BJ (cell line): Measurements from ENCODE around the gene BPGM. TPM values are rescaled to one million over a fixed set of nuclear protein-coding genes. Genes with fewer than 3 reads are reported as not detected.

Experiments used
- CTCF ChIA-PET: fragments of 350-600 bp; formaldehyde crosslinking; extraction: SDS; loops from one replicate; lab custom pipeline; 2021; ENCODE audit warnings: antibody characterized with exemption, inconsistent platforms; lab: Yijun Ruan, JAX
- POLR2A ChIA-PET: fragments of 300-600 bp; sonication (Branson Sonifier 250); formaldehyde crosslinking; extraction: SDS; loops from one replicate; lab custom pipeline; 2021; ENCODE audit warnings: antibody characterized with exemption; lab: Charles Lee
- DNase-seq: peaks from one replicate; pipeline ENCODE4 v3.0.0-alpha.2; 2011; ENCODE audit warnings: low read depth
- H3K27me3 ChIP-seq: 2 replicates; pipeline ENCODE4 v1.6.0; 2011; ENCODE audit warnings: low read length; ENCODE audit not compliant: control insufficient read depth, insufficient read depth
- H3K36me3 ChIP-seq: 2 replicates; pipeline ENCODE4 v1.5.1; 2011; ENCODE audit warnings: low read length; ENCODE audit not compliant: control insufficient read depth, insufficient read depth
- H3K4me3 ChIP-seq: 2 replicates; pipeline ENCODE4 v1.5.1; 2011; ENCODE audit warnings: low read depth, mild to moderate bottlenecking, control low read depth, low read length
- polyA plus RNA-seq: library from polyadenylated mRNA; depleted of rRNA; stranded (reverse); fragments of >200 nt; gene quantifications from 2 replicates; pipeline ENCODE4 v1.2.3, GENCODE V29; 2011; rRNA removed
- TF ChIP-seq, protein P1 (sequence below): IDR thresholded peaks from 2 replicates; pipeline ENCODE4 v1.5.1; 2011; ENCODE audit warnings: low read depth, mild to moderate bottlenecking, control low read depth, inconsistent platforms, low read length, moderate library complexity; ENCODE audit not compliant: insufficient read depth

The BPGM gene
- polyA plus RNA-seq, 1 experiment, result 14.1 TPM

DNA sequence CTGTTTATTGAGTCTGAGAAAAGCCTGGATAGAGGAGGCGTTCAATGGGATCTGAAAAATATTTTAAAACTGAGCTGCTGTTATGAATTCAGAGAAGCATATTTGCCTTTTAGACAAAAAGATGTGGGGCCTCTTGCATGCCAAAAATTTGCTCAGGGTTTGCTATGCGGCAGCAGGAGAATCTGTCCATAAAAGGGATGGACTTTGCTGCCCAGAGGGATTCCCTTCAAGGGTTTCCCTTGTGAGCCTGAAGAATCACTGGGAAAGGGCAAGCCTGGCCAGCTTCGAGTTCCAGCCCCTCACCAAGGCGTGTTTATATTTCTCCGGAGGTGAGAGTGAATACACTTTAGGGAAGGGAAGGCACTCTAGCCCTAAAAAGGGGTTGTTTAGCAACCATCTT lies 77.2 kb downstream of the BPGM start:
- TF ChIP-seq, protein P1, sequence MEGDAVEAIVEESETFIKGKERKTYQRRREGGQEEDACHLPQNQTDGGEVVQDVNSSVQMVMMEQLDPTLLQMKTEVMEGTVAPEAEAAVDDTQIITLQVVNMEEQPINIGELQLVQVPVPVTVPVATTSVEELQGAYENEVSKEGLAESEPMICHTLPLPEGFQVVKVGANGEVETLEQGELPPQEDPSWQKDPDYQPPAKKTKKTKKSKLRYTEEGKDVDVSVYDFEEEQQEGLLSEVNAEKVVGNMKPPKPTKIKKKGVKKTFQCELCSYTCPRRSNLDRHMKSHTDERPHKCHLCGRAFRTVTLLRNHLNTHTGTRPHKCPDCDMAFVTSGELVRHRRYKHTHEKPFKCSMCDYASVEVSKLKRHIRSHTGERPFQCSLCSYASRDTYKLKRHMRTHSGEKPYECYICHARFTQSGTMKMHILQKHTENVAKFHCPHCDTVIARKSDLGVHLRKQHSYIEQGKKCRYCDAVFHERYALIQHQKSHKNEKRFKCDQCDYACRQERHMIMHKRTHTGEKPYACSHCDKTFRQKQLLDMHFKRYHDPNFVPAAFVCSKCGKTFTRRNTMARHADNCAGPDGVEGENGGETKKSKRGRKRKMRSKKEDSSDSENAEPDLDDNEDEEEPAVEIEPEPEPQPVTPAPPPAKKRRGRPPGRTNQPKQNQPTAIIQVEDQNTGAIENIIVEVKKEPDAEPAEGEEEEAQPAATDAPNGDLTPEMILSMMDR, result no peak
- no peak for DNase-seq
- ChIA-PET CTCF (interaction anchor here (0.6 to 3.4 kb wide), 18 partner anchors 9 to 282 kb away, joined by 3 to 32 read pairs (median 6); no protein-coding TSS in a partner anchor), POLR2A (interaction anchor here (0.6 to 0.8 kb wide), 2 partner anchors 28 to 74 kb away, joined by 3 read pairs; no protein-coding TSS in a partner anchor)
- Histone ChIP-seq H3K27me3 (no peaks in the 10 kb centered on the region), H3K36me3 (no peaks in the 10 kb centered on the region), H3K4me3 (no peak overlapping the region)

DNA sequence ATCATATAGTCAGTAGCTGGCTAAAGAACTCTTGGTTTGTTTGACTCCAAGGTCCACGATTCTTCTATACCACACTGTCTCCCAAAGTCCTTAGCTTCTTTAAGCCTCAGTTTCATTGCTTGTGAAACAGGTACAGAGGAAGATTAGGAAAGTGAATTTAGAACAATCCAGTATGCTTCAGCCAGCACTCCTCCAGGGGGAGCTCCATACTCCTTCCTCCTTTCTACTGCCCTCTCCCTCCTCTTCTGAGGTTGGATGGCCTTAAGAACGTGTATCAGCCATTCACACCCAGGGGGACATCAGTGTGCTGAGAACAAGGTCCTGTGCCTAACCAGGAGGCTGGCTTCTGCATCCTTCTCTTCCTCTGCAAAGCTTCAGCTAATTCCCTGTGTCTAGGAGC lies 78.0 kb downstream of the BPGM start:
- TF ChIP-seq, protein P1, result peak; percentile 67
- no peak for DNase-seq
- no peaks in the 10 kb centered on the region for H3K27me3 ChIP-seq
- POLR2A ChIA-PET, result interaction anchor here (0.5 to 0.8 kb wide), 2 partner anchors 29 to 33 kb away, joined by 3 to 8 read pairs; no protein-coding TSS in a partner anchor
- CTCF ChIA-PET, result interaction anchor here (0.7 to 3.4 kb wide), 24 partner anchors 8 to 282 kb away, joined by 3 to 32 read pairs (median 5); no protein-coding TSS in a partner anchor
- H3K4me3 ChIP-seq, result no peak overlapping the region
- no peaks in the 10 kb centered on the region for H3K36me3 ChIP-seq

DNA sequence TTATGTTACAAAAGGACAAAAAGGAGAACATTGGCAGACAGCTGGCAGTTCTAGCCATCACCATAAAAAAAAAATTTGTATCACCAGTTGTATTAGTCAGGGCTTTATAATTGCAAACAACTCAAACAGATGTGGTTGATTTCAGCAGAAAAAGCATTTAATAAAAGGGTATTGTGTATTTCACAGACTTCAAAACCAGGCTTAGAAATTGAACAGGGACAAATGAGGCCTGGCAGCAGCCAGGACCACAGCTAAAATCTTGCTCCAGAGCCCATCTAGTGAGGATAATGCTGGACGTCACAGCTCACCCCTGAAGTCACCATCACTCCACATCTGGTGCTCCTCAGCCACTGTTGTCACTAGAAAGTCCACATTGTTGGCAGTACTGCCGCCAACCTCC lies 79.9 kb downstream of the BPGM start:
- Histone ChIP-seq H3K36me3 (no peaks in the 10 kb centered on the region), H3K27me3 (no peaks in the 10 kb centered on the region), H3K4me3 (no peak overlapping the region)
- TF ChIP-seq, protein P1, result no peak
- ChIA-PET POLR2A (no interaction called here), CTCF (interaction anchor here (0.9 to 5.7 kb wide), 9 partner anchors 11 to 36 kb away, joined by 3 to 27 read pairs (median 4); no protein-coding TSS in a partner anchor)
- no peak for DNase-seq

DNA sequence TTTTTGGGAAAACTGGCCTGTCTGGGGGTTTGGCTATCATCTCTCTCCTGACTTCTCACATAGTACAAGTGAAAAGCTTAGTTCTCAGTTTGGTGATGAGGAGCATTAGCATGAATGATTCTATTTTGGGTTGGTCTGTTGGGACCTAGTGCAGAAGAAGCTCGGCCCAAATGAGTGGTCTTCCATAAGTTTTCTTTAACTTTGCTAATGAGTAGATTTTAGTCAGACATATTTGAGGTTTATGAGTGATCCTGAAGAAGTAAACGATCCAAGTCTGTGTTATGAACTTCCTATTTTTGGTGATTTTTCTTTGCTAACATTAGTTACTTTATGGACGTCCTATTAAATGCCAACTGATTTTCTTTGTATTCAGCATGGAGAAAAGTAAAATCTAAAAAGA lies 81.1 kb downstream of the BPGM start:
- no peak for DNase-seq
- no peaks in the 10 kb centered on the region for H3K36me3 ChIP-seq
- TF ChIP-seq, protein P1, result no peak
- ChIA-PET POLR2A (no interaction called here), CTCF (interaction anchor here (3.5 to 5.7 kb wide), 2 partner anchors 23 to 38 kb away, joined by 13 to 27 read pairs; no protein-coding TSS in a partner anchor)
- H3K4me3 ChIP-seq, result no peak overlapping the region
- H3K27me3 ChIP-seq, result no peaks in the 10 kb centered on the region

Other genes with a start within 250 kb of the BPGM start
- 257 and 331 TPM in 2 replicates for gene AKR1B1, start 187.8 kb upstream of the BPGM start, polyA plus RNA-seq
- gene AKR1B10, start 119.3 kb upstream of the BPGM start, polyA plus RNA-seq, result 0.51 and 0.55 TPM in 2 replicates
- gene AKR1B15, start 97.7 kb upstream of the BPGM start, polyA plus RNA-seq, result not detected in 2 replicates
- 1,629 and 1,746 TPM in 2 replicates for gene CALD1, start 132.8 kb downstream of the BPGM start, polyA plus RNA-seq